PFSK-1 (cell line): ENCODE data around the gene KIF13A.

ENCODE experiments used
- FOXP2 ChIP-seq: optimal IDR thresholded peaks from 2 replicates; pipeline ENCODE3; 2011; ENCODE audit warnings: borderline replicate concordance, control low read depth, inconsistent platforms; ENCODE audit not compliant: insufficient read depth; ENCODE audit errors: extremely low read length, extremely low read depth
- POLR2AphosphoS5 ChIP-seq: IDR thresholded peaks from 2 replicates; pipeline ENCODE4 v1.6.1; 2012; ENCODE audit warnings: low read depth, mild to moderate bottlenecking, control low read depth, low read length, moderate library complexity
- REST ChIP-seq, 2 experiments: IDR thresholded peaks; 2 replicates each; pipeline versions ENCODE4 v1.6.1 to v1.8.0; 2011 to 2012; ENCODE audit warnings: low read depth in 2 of 2, low read length in 2 of 2, control low read depth in 1 of 2, inconsistent platforms in 1 of 2, mild to moderate bottlenecking in 1 of 2, moderate library complexity in 1 of 2; ENCODE audit not compliant: insufficient read depth in 1 of 2
- TAF1 ChIP-seq: IDR thresholded peaks from 2 replicates; pipeline ENCODE4 v1.6.1; 2012; ENCODE audit warnings: low read length, control low read depth, borderline replicate concordance; ENCODE audit not compliant: insufficient read depth

GRCh38 chr6:17894191-17894590 lies 93.2 kb downstream of the KIF13A start:
- TF ChIP-seq POLR2AphosphoS5 (no peak), FOXP2 (no peak), TAF1 (no peak), REST (IDR thresholded peaks at IDR 0.05; ENCODE audit: insufficient read depth in 1 of 2, low read depth in 2 of 2, low read length in 2 of 2) (no peak)
